ENCODE measurements around the gene SRMS. TPM values are rescaled to one million over a fixed set of nuclear protein-coding genes. Genes with fewer than 3 reads are reported as not detected.

SRMS gene
- total RNA-seq, 1 experiment from 2014 or later: 0.79 TPM

DNA sequence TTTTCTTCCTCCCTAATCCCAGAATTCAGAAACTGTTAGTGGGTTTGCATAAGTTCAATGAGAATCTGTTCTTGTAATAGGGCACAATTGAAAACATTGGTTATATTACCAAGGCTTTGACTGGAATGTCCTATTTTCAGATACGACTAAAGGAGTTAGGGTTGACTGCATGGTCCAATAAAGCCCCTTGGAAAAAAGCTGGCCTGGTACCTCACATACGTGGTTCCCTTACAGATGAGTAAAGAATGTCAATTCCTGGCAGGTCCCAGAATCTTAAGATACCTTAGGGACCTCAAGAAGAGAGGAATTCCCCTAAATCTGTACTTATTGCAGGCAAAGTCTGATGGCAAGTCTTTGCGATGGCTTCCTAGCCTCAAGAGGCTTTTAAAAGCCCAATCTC, 22.4 kb downstream of the SRMS start:
- Histone ChIP-seq H2BK15ac (ENCODE audit: low read depth, low read length) (no peak overlapping the region), H3K4me2 (ENCODE audit: insufficient read depth, insufficient read length, low read length) (no peak overlapping the region), H4K5ac (ENCODE audit: insufficient read length, low read depth, low read length) (no peak overlapping the region), H4K91ac (ENCODE audit: insufficient read length, low read depth, low read length) (no peak overlapping the region), H2AK5ac (ENCODE audit: insufficient read length, low read length) (no peak overlapping the region), H3K4me1 (ENCODE audit: insufficient read depth, low read length) (no peaks in the 10 kb centered on the region), H3K79me1 (ENCODE audit: insufficient read depth, low read depth, low read length, poor library complexity, severe bottlenecking) (peaks cover 4% of the 10 kb centered on the region), H3K4ac (ENCODE audit: low read depth, low read length) (no peak overlapping the region), H2AFZ (ENCODE audit: low read length) (no peak overlapping the region), H2BK20ac (ENCODE audit: low read depth, low read length, poor library complexity, severe bottlenecking) (no peak overlapping the region), H3K23me2 (ENCODE audit: insufficient read length, low read depth, low read length, poor library complexity, severe bottlenecking) (peaks cover 4% of the 10 kb centered on the region), H4K8ac (replicated peaks; ENCODE audit: insufficient read length, low read depth, low read length) (no peak overlapping the region), H2BK5ac (ENCODE audit: insufficient read length, low read length) (no peak overlapping the region), H4K20me1 (ENCODE audit: control insufficient read depth, insufficient read depth, insufficient read length) (no peaks in the 10 kb centered on the region), H3K27me3 (ENCODE audit: insufficient read depth, low read length) (no peaks in the 10 kb centered on the region), H3K9ac (ENCODE audit: extremely low read depth, insufficient read length, low read length) (no peak overlapping the region), H2BK12ac (ENCODE audit: insufficient read length, low read depth, low read length) (no peak overlapping the region), H3K9me3 (ENCODE audit: control insufficient read depth, low read depth, low read length) (no peaks in the 10 kb centered on the region), H3K79me2 (ENCODE audit: insufficient read depth, low read length) (no peaks in the 10 kb centered on the region; the same call in 1 of the 2 replicates), H3T11ph (ENCODE audit: low read length) (no peak overlapping the region), H3K27ac (ENCODE audit: insufficient read length, low read depth, low read length) (no peak overlapping the region), H2BK120ac (ENCODE audit: low read depth, low read length, poor library complexity, severe bottlenecking) (no peak overlapping the region), H3K23ac (ENCODE audit: insufficient read length, low read depth, low read length) (no peak overlapping the region), H3K14ac (ENCODE audit: insufficient read depth, low read length) (no peak overlapping the region), H3K56ac (ENCODE audit: insufficient read length, low read depth, low read length) (no peak overlapping the region), H3K18ac (ENCODE audit: insufficient read length, low read depth, low read length) (no peak overlapping the region)
- WGBS (ENCODE audit: extremely low coverage, insufficient read length, low lambda C conversion rate): no CpG with 5 or more reads among the region's 3 CpGs
- H3K36me3 Mint-ChIP-seq (ENCODE audit: insufficient read depth in 1 of 3, low read depth in 3 of 3): peaks cover 20 to 29% (median 21%) of the 10 kb centered on the region in 3 experiments; a peak in 6 of 7 replicates
- TF ChIP-seq, protein P1, sequence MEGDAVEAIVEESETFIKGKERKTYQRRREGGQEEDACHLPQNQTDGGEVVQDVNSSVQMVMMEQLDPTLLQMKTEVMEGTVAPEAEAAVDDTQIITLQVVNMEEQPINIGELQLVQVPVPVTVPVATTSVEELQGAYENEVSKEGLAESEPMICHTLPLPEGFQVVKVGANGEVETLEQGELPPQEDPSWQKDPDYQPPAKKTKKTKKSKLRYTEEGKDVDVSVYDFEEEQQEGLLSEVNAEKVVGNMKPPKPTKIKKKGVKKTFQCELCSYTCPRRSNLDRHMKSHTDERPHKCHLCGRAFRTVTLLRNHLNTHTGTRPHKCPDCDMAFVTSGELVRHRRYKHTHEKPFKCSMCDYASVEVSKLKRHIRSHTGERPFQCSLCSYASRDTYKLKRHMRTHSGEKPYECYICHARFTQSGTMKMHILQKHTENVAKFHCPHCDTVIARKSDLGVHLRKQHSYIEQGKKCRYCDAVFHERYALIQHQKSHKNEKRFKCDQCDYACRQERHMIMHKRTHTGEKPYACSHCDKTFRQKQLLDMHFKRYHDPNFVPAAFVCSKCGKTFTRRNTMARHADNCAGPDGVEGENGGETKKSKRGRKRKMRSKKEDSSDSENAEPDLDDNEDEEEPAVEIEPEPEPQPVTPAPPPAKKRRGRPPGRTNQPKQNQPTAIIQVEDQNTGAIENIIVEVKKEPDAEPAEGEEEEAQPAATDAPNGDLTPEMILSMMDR (conservative IDR thresholded peaks at IDR 0.05): no peak
- H3K9me3 Mint-ChIP-seq: peaks cover 7 to 13% of the 10 kb centered on the region in 2 experiments; a peak in 4 of 5 replicates
- peak overlapping the region in 1 of 3 experiments; percentile 92; a peak in 2 of 7 replicates for H3K27ac Mint-ChIP-seq
- H3K27me3 Mint-ChIP-seq (ENCODE audit: low read depth): peaks cover 3% of the 10 kb centered on the region
- no peak overlapping the region for H3K4me3 Mint-ChIP-seq
- H3K4me1 Mint-ChIP-seq: peaks cover 2 to 10% of the 10 kb centered on the region in 2 experiments; a peak in 3 of 4 replicates
- DNase-seq: no peak

All from H9 (cell line).